Brain pericyte (primary cell): ENCODE results near the gene CCL27.

Experiments
- DNase-seq: peaks from one replicate; pipeline ENCODE4 v3.0.0-alpha.2; 2012; ENCODE audit warnings: low read depth, low spot score

Gene CCL27

GRCh38 chr9:34662526-34663302, at the start of gene CCL27:
Gene CCL27, minus strand, starts transcription at chr9:34662657. Its CDS starts 24 bp downstream, at chr9:34662633.
- no peak for DNase-seq

- DNase-seq = no peak
Measured at GRCh38 chr9:34712140-34712539, 49.7 kb upstream of the CCL27 start.

GRCh38 chr9:34710023-34710422, 47.6 kb upstream of the CCL27 start, which contains the start of gene CCL21:
Gene CCL21, minus strand, starts transcription at chr9:34710136. Its CDS starts 70 bp downstream, at chr9:34710066.
- no peak for DNase-seq

GRCh38 chr9:34709196-34709978, 46.9 kb upstream of the CCL27 start:
- no peak for DNase-seq

GRCh38 chr9:34707130-34707529, 44.7 kb upstream of the CCL27 start:
- no peak for DNase-seq

GRCh38 chr9:34701769-34702736, 39.6 kb upstream of the CCL27 start:
- peak; percentile 62 for DNase-seq

- DNase-seq = no peak
Measured at GRCh38 chr9:34701023-34701768, 38.7 kb upstream of the CCL27 start.

- no peak for DNase-seq
Measured at GRCh38 chr9:34694811-34695210, 32.4 kb upstream of the CCL27 start.

GRCh38 chr9:34693560-34693959, 31.1 kb upstream of the CCL27 start:
- DNase-seq = no peak

GRCh38 chr9:34691936-34692315, 29.5 kb upstream of the CCL27 start:
- no peak for DNase-seq

- no peak for DNase-seq
Measured at GRCh38 chr9:34690983-34691935, 28.8 kb upstream of the CCL27 start, which contains the start of gene CCL19. Gene CCL19, minus strand, starts transcription at chr9:34691276. Its CDS starts 137 bp downstream, at chr9:34691139.

GRCh38 chr9:34689512-34689911, 27.1 kb upstream of the CCL27 start:
- DNase-seq = no peak

GRCh38 chr9:34689116-34689470, 26.6 kb upstream of the CCL27 start:
- no peak for DNase-seq

GRCh38 chr9:34688329-34689115, 26.1 kb upstream of the CCL27 start:
- no peak for DNase-seq

GRCh38 chr9:34687276-34688030, 25.0 kb upstream of the CCL27 start:
- DNase-seq = no peak

GRCh38 chr9:34686732-34687131, 24.3 kb upstream of the CCL27 start:
- no peak for DNase-seq

- DNase-seq = no peak
Measured at GRCh38 chr9:34686231-34686630, 23.8 kb upstream of the CCL27 start.

- DNase-seq = no peak
Measured at GRCh38 chr9:34685591-34685990, 23.1 kb upstream of the CCL27 start.
